Heart left ventricle (tissue), 16 donors: Measurements from ENCODE around the gene TNS4. TPM values are rescaled to one million over a fixed set of nuclear protein-coding genes. Genes with fewer than 3 reads are reported as not detected.
A peak's percentile ranks its signal among the peaks of the same experiment; 100 is the strongest.

Experiments used
- ATAC-seq, 4 donors: fragments of 200-7000 bp; cut with Tn5 transposase; one replicate each; pipeline ENCODE4 v1.9.1; 2020 to 2022; ENCODE audit warnings: moderate library complexity in 4 of 4, mild to moderate bottlenecking in 3 of 4, moderate number of reproducible peaks in 1 of 4
- DNase-seq, 5 donors: peaks; one replicate each; pipeline ENCODE4 v3.0.0-alpha.2; 2020
- H3K27ac ChIP-seq, 12 donors: fragments of 200-600 bp; sonication (generic) in 4 of 12; one replicate each; pipeline versions ENCODE4 v1.5.0 to v1.8.0; 2016 to 2022; ENCODE audit warnings: mild to moderate bottlenecking in 2 of 12
- H3K27me3 ChIP-seq, 9 donors: fragments of 200-600 bp; sonication (generic) in 2 of 9; one replicate each; pipeline versions ENCODE4 v1.5.1 to v1.8.0; 2016 to 2022; ENCODE audit warnings: mild to moderate bottlenecking in 3 of 9
- H3K36me3 ChIP-seq, 9 donors: fragments of 200-600 bp; sonication (generic) in 2 of 9; one replicate each; pipeline versions ENCODE4 v1.5.0 to v1.8.0; 2018 to 2022; ENCODE audit warnings: mild to moderate bottlenecking in 2 of 9
- H3K4me1 ChIP-seq, 12 donors: fragments of 200-600 bp; sonication (generic) in 4 of 12; one replicate each; pipeline versions ENCODE4 v1.5.0 to v1.8.0; 2016 to 2022; ENCODE audit warnings: mild to moderate bottlenecking in 3 of 12
- H3K4me3 ChIP-seq, 12 donors: fragments of 200-600 bp; sonication (generic) in 4 of 12; one replicate each; pipeline versions ENCODE4 v1.5.0 to v1.8.0; 2017 to 2022; ENCODE audit warnings: mild to moderate bottlenecking in 9 of 12, moderate library complexity in 4 of 12
- H3K9me3 ChIP-seq, 12 donors: fragments of 200-600 bp; sonication (generic) in 4 of 12; one replicate each; pipeline versions ENCODE4 v1.5.0 to v1.8.0; 2016 to 2022; ENCODE audit warnings: mild to moderate bottlenecking in 1 of 12
- POLR2A ChIP-seq, 2 donors: fragments of 450-650 bp; IDR thresholded peaks; one replicate each; pipeline ENCODE4 v1.6.1; 2017; ENCODE audit warnings: antibody characterized with exemption in 2 of 2, mild to moderate bottlenecking in 2 of 2, moderate library complexity in 2 of 2
- WGBS, 4 donors: extraction: QIAGEN DNeasy Blood & Tissue Kit in 2 of 4; methylation state at CpG; one replicate each; pipeline versions ENCODE4 v1.1.5 to v1.1.7; 2013 to 2018; 5-methylcytosine and 5-hydroxymethylcytosine counted together
- intact Hi-C, 10 donors: fragments of 100-400 bp; cut with DNase I; formaldehyde crosslinking; loops; one replicate each; pipeline versions ENCODE4 v1.11.1 to v1.14.2; 2022
- polyA plus RNA-seq, 2 donors: library from polyadenylated mRNA; stranded (reverse); fragments of 200-250 nt; gene quantifications; one replicate each; pipeline ENCODE4 v1.2.3, GENCODE V29; 2013
- total RNA-seq, 9 donors: library from RNA; depleted of rRNA in 2 of 9; stranded (reverse); fragments of >200 nt in 2 of 9; fragmentation: NEBNext Ultra II Directional in 3 of 9; extraction: Animal tissue kit (Norgen Biotek cat#: 25700) in 3 of 9; gene quantifications; one replicate each; pipeline versions ENCODE4 v1.1.0 to v1.2.4, GENCODE V29; 2016 to 2023
- TF ChIP-seq, protein P1 (sequence below), 12 donors: fragments of 200-600 bp; sonication (generic) in 4 of 12; IDR thresholded peaks; one replicate each; pipeline versions ENCODE4 v1.5.0 to v1.8.0; 2018 to 2022; ENCODE audit warnings: antibody characterized with exemption in 12 of 12, mild to moderate bottlenecking in 5 of 12
- donor health status: ischemic (EF 13 %, LVEDD 7.1; RV severe dilation, severe dysfunction).
- donor health status: healthy with polysubstance abuse.
- donor health status: DM: no; HTN: yes; CAD: no.
- donor health status: DM: no; HTN: no; CAD: no.
- donor health status: ischemic (EF 25% LVEDD 6.9; RV normal size, moderate dysfunction).
- donor health status: ischemic (EF 25% LVEDD 5.7; RV mildly dilated, moderate dysfunction).
- donor health status: healthy.
- donor health status: DM: yes; HTN: yes; CAD: no.
- donor health status: ischemic (EF 35%, LVEDD 5.7; RV mildly dilated, moderate dysfunction).
- donor health status: nonischemic (EF 11% LVEDD 7.7; RV severe dilation, severe dysfunction).
- donor health status: DM: yes; HTN: yes; CAD: no.
- donor health status: PGD.
- donor health status: ischemic (EF 29% LVEDD 5.4; RV normal size, mild dysfunction).
- donor health status: nonischemic (EF 23%, LVEDD 6.1; RV moderate dilation, normal function).

TNS4 gene
- total and polyA plus RNA-seq, 11 donors: 0.16 to 0.91 TPM; not detected in 9

- H3K36me3 ChIP-seq: no peaks in the 10 kb centered on the region
- TF ChIP-seq, protein P1, sequence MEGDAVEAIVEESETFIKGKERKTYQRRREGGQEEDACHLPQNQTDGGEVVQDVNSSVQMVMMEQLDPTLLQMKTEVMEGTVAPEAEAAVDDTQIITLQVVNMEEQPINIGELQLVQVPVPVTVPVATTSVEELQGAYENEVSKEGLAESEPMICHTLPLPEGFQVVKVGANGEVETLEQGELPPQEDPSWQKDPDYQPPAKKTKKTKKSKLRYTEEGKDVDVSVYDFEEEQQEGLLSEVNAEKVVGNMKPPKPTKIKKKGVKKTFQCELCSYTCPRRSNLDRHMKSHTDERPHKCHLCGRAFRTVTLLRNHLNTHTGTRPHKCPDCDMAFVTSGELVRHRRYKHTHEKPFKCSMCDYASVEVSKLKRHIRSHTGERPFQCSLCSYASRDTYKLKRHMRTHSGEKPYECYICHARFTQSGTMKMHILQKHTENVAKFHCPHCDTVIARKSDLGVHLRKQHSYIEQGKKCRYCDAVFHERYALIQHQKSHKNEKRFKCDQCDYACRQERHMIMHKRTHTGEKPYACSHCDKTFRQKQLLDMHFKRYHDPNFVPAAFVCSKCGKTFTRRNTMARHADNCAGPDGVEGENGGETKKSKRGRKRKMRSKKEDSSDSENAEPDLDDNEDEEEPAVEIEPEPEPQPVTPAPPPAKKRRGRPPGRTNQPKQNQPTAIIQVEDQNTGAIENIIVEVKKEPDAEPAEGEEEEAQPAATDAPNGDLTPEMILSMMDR (IDR thresholded peaks at IDR 0.05): no peak
- no peaks in the 10 kb centered on the region for H3K9me3 ChIP-seq
- intact Hi-C loops: loop anchor here in 9 of 10 donors (2.0 to 5.0 kb wide), 10 partner anchors 35 to 122 kb away; no protein-coding TSS in a partner anchor
- ATAC-seq (no peak), DNase-seq (no peak)
- H3K4me3 ChIP-seq: no peak overlapping the region
- WGBS, 4 donors: 68 to 83% (median 79%) methylated on average over 4 of the region's 4 CpGs
- no peaks in the 10 kb centered on the region for H3K27me3 ChIP-seq
- no peak overlapping the region for H3K27ac ChIP-seq
- peaks cover 0 to 39% (median 11%) of the 10 kb centered on the region in 12 donors for H3K4me1 ChIP-seq
Measured at GRCh38 chr17:40440166-40440565, 61.3 kb downstream of the TNS4 start.

- intact Hi-C loops: loop anchor here in 2 of 10 donors (2.0 to 10.0 kb wide), 2 partner anchors 32 to 128 kb away; partner anchors contain the start of gene CCR7 (in 1 of the 2)
- no peak for TF ChIP-seq POLR2A (IDR thresholded peaks at IDR 0.05)
- TF ChIP-seq, protein P1 (IDR thresholded peaks at IDR 0.05): no peak
- Histone ChIP-seq H3K27me3 (no peaks in the 10 kb centered on the region), H3K4me1 (peaks cover 0 to 32% (median 18%) of the 10 kb centered on the region in 12 donors), H3K27ac (peak overlapping the region in 1 of 12 donors; percentile 19), H3K4me3 (no peak overlapping the region), H3K9me3 (no peaks in the 10 kb centered on the region), H3K36me3 (no peaks in the 10 kb centered on the region)
- WGBS, 4 donors: 52 to 80% (median 58%) methylated on average over 4 to 5 of the region's 5 CpGs
- no peak for DNase-seq
- ATAC-seq: peak; percentile 24 to 52 (median 36)
Measured at GRCh38 chr17:40437095-40437732, 64.2 kb downstream of the TNS4 start.

DNA sequence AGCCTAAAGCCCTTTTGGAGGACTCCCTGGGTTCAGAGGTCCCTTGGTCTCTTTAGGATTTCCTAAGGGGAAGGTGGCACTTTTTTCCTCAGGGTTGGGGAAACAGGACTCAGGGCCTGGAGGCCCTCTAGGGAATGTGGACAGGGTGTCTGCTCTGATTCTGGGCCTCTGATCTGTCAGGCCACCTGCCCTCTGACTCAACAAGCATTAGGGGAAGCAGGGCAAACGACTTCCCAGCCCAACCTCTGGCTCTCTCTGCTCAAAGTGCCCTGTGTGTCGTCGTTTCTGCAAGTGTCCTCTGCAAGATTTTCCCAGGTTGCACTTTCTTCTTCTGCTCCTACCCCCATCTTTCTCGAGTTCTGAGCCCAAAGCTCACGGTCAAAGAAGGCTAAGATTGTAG is 64.8 kb downstream of the TNS4 start:
- intact Hi-C loops: loop anchor here in 2 of 10 donors (2.0 to 10.0 kb wide), 2 partner anchors 32 to 128 kb away; partner anchors contain the start of gene CCR7 (in 1 of the 2)
- 54 to 68% (median 62%) methylated on average over 5 of the region's 5 CpGs for whole genome bisulfite sequencing, 4 donors

More for the DNA sequence above, 64.8 kb downstream of the TNS4 start:
- Histone ChIP-seq H3K36me3 (no peaks in the 10 kb centered on the region), H3K4me1 (peaks cover 0 to 29% (median 17%) of the 10 kb centered on the region in 12 donors), H3K27me3 (no peaks in the 10 kb centered on the region), H3K4me3 (no peak overlapping the region), H3K9me3 (no peaks in the 10 kb centered on the region), H3K27ac (peak overlapping the region in 1 of 12 donors; percentile 19)
- DNase-seq: no peak
- no peak for ATAC-seq
- TF ChIP-seq, protein P1 (IDR thresholded peaks at IDR 0.05): no peak
- no peak for TF ChIP-seq POLR2A (IDR thresholded peaks at IDR 0.05)
